HG03039 (cell line): ENCODE data around the gene ATN1.
A peak's percentile ranks its signal among the peaks of the same experiment; 100 is the strongest.

Experiments
- ATAC-seq: cut with Tn5 transposase; IDR thresholded peaks from one replicate; pipeline ENCODE4 v1.9.1; 2021; ENCODE audit warnings: mild to moderate bottlenecking, moderate library complexity; ENCODE audit not compliant: unreplicated experiment

Gene ATN1

DNA sequence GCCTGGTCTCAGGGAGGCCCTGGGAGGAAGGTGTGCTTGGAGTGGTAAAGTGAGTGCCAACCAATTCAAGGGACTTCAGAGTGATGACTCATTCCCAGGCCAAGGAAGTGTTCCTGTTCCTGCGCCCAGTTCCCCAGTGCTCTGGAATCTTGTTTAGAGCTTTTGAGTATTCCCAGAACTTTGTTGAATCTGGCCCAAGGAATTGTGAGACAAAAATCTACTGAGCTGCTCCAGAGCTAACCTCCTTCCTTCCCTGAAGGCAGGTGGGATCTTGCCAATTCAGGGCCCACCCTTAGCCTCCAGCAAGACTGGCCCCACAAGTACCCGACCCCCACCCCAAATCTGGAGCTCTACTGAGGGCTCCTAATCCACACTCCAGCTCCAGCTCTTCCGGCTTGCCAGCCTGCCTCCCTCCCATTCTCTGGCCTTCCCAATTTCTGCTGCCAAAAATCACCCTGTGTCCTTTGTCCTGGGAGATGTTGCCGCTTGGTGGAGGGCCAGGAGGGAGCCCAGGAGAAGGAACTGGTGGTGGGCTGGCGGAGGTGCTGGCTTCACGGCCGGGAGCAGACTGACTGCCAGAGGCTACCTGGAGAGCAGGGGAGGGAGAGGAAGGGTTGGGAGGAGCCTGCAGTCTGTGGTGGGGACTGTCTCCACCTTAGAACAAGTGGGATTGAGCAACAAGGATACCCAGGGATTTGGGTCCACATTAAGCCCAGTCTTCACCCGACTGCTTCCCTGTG is 2.0 kb upstream of the ATN1 start:
- no peak for ATAC-seq

DNA sequence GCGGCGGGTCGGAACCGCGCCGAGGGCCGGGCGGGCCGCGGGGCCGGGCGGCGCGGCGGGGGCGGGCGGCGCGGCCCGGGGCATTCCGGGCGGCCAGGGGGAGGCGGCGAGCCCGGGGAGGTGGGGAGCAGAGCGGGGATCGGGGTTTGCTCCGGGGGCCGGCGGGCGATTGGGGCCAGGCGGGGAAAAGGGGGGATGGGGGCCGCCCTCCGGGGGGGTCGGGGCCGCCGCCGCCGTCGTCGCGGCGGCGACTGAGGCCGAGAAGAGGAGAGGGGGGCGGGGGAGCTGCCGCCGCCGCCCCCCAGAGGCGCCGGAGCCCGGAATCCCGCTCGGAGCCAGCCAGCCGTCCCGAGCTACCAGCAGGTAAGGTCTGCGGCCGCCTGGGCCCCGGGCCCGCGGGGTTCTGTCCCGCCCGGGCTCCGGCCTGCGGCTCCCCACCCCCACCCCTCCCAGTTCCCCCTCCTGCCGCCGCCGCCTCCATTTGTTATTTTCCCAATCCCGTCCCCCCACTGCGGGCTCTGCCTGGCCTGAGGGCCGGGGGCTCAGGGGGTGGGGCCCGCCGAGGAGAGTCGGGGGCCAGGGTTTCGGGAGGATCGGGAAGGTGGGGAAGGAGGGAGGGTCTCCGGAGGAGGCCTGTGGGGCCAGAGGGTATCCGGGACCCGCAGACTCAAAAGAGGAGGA is 403 bp downstream of the ATN1 start:
- ATAC-seq, result no peak

GRCh38 chr12:6928703-6929407 is 1.1 kb downstream of the ATN1 start:
- no peak for ATAC-seq

DNA sequence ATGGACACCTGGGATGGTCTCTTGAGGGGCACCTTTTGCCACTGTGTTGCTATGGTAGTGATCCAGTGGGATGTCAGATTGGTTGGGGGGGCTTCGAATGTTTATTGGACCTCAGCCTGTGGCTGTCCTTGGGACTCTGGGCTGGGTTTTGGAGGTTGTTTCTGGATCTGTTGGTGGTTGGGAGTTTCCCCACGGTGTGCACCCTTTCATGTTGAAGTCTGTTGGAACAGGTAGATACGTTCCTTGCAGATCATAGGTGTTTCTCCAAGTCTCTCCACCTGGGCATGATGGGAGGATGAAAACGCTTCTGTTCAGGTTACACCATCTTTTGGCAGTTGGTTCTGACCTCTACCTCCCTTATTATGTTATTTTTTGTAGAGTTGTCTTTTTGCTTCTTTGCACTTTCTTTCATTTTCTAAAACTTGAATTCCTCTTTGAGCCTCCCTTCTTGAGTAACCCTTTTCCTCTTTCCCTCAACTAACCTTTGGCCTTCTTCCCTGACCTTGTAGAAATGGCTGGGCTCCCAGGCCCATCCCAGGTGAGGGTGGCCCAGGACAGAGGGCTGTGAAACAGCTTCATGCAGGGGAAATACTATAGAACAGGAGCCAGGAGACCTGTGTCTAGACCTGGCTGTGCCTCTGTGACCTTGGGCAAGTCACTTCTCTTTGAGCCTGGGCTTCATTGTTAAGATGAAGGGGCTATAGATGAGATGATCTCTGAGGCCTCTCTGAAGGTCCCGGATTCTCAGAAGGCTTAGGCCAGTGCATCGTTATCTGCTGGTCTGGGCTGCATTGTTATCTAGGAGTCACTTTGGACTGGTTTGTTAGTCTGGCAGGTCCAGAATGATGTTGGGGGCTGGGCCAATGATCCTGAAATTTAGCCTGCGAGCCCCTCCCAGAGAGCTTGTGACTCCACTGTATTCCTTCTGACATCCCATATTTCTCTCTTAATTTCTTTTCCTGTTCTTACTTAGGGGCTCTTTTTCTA is 2.0 kb downstream of the ATN1 start:
- ATAC-seq, result no peak

DNA sequence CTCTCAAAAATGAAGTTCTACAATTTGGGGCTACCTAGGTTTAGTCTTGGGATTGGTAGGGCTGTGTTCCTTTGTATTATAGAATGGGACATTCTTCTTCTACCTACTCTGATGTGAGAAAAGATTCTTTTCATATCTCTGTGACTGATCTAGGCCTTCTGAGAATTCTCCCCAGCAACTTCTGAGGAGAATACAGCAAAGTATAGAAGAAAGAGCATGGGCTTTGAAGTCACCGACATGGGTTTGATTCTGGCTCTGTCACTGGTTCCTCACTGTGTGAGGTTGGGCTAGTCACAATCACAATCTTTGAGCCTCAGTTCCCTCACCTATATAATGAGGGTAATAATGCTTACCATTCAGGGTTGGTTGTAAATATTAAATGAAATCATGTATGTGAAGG is 5.0 kb downstream of the ATN1 start:
- no peak for ATAC-seq

- ATAC-seq, result no peak
Measured at GRCh38 chr12:6934110-6934509, 6.4 kb downstream of the ATN1 start.

DNA sequence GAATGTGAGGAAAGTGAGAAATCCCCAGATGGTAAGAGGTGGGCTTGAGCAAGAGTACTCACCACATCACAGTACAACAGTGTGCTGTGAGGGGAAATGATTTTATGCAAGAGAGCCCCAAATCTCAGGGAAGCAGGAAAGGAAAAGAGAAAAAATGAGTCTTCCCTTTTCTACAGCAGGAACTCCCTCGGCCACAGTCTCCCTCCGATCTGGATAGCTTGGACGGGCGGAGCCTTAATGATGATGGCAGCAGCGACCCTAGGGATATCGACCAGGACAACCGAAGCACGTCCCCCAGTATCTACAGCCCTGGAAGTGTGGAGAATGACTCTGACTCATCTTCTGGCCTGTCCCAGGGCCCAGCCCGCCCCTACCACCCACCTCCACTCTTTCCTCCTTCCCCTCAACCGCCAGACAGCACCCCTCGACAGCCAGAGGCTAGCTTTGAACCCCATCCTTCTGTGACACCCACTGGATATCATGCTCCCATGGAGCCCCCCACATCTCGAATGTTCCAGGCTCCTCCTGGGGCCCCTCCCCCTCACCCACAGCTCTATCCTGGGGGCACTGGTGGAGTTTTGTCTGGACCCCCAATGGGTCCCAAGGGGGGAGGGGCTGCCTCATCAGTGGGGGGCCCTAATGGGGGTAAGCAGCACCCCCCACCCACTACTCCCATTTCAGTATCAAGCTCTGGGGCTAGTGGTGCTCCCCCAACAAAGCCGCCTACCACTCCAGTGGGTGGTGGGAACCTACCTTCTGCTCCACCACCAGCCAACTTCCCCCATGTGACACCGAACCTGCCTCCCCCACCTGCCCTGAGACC is 7.8 kb downstream of the ATN1 start:
- no peak for ATAC-seq

DNA sequence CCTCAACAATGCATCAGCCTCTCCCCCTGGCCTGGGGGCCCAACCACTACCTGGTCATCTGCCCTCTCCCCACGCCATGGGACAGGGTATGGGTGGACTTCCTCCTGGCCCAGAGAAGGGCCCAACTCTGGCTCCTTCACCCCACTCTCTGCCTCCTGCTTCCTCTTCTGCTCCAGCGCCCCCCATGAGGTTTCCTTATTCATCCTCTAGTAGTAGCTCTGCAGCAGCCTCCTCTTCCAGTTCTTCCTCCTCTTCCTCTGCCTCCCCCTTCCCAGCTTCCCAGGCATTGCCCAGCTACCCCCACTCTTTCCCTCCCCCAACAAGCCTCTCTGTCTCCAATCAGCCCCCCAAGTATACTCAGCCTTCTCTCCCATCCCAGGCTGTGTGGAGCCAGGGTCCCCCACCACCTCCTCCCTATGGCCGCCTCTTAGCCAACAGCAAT is 8.5 kb downstream of the ATN1 start:
- no peak for ATAC-seq

DNA sequence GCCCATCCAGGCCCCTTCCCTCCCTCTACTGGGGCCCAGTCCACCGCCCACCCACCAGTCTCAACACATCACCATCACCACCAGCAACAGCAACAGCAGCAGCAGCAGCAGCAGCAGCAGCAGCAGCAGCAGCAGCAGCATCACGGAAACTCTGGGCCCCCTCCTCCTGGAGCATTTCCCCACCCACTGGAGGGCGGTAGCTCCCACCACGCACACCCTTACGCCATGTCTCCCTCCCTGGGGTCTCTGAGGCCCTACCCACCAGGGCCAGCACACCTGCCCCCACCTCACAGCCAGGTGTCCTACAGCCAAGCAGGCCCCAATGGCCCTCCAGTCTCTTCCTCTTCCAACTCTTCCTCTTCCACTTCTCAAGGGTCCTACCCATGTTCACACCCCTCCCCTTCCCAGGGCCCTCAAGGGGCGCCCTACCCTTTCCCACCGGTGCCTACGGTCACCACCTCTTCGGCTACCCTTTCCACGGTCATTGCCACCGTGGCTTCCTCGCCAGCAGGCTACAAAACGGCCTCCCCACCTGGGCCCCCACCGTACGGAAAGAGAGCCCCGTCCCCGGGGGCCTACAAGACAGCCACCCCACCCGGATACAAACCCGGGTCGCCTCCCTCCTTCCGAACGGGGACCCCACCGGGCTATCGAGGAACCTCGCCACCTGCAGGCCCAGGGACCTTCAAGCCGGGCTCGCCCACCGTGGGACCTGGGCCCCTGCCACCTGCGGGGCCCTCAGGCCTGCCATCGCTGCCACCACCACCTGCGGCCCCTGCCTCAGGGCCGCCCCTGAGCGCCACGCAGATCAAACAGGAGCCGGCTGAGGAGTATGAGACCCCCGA is 9.1 kb downstream of the ATN1 start:
- ATAC-seq, result no peak

GRCh38 chr12:6937481-6938352 is 10.0 kb downstream of the ATN1 start:
- peak; percentile 88 for ATAC-seq

DNA sequence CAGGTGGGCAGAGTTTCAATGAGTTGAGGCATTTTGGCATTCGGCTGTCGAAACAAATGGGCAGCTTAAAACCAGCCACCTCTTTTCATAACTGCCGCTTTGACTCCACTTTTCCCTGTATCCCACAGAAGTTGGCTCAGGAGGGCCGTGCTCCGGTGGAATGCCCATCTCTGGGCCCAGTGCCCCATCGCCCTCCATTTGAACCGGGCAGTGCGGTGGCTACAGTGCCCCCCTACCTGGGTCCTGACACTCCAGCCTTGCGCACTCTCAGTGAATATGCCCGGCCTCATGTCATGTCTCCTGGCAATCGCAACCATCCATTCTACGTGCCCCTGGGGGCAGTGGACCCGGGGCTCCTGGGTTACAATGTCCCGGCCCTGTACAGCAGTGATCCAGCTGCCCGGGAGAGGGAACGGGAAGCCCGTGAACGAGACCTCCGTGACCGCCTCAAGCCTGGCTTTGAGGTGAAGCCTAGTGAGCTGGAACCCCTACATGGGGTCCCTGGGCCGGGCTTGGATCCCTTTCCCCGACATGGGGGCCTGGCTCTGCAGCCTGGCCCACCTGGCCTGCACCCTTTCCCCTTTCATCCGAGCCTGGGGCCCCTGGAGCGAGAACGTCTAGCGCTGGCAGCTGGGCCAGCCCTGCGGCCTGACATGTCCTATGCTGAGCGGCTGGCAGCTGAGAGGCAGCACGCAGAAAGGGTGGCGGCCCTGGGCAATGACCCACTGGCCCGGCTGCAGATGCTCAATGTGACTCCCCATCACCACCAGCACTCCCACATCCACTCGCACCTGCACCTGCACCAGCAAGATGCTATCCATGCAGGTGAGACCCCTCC is 10.8 kb downstream of the ATN1 start:
- no peak for ATAC-seq

DNA sequence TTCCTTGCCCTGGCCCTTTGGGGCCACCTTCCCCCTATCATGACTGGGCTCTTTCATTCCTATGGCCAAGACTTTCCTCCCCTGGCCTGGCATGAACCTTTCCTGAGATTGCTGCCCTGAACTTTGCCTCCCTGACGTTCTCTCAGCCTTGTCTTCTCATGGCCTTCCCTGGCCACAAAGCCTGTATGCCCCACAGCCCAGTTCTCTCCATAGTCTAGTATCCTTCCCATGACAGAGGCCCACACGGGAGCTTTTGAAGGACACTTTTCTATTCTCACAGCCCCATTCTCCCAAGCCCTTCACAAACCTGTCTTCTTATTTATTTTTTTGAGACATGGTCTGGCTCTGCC is 11.4 kb downstream of the ATN1 start:
- ATAC-seq, result no peak

DNA sequence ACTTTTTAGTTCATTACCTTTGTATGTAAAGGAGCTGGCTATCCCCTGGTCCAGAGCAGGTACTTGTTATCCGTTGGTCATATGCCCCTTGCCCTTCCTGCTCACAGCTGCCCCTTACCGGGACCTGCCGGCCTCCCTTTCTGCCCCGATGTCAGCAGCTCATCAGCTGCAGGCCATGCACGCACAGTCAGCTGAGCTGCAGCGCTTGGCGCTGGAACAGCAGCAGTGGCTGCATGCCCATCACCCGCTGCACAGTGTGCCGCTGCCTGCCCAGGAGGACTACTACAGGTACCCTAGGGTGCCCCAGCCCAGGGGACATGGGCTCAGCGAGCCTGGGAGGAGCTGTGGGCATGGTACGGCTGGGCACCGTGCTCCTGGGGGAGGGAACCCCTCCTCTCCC is 13.5 kb downstream of the ATN1 start:
- no peak for ATAC-seq

GRCh38 chr12:6941782-6942181 is 14.0 kb downstream of the ATN1 start:
- no peak for ATAC-seq

- ATAC-seq, result no peak
Measured at GRCh38 chr12:6942331-6942665, 14.5 kb downstream of the ATN1 start.

DNA sequence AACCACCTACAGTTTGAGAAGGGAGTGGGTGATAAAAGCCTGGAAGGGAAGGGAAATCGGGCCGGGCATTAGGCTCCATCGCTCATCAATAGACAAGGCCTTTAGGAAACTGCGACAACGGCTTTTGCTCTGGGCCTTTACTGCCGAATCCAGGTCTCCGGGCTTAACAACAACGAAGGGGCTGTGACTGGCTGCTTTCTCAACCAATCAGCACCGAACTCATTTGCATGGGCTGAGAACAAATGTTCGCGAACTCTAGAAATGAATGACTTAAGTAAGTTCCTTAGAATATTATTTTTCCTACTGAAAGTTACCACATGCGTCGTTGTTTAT is 15.6 kb downstream of the ATN1 start:
- peak; percentile 33 for ATAC-seq

- ATAC-seq, result peak; percentile 19
Measured at GRCh38 chr12:6943722-6944380, 16.1 kb downstream of the ATN1 start, which contains the start of the genes C12orf57 and RNU7-1. C12orf57 (plus strand) TSS chr12:6944022; CDS start chr12:6944122, 100 bp downstream. RNU7-1 (plus strand) TSS chr12:6943816.
